SK-N-SH treated with all-trans-retinoic acid at 6 μM for 48 hours (cell line): ENCODE results near the gene HPS3.

ENCODE experiments used
- ARNTL ChIP-seq: fragments of 450-650 bp; formaldehyde crosslinking; IDR thresholded peaks from 2 replicates; pipeline ENCODE4 v1.5.0; 2020; ENCODE audit warnings: low read depth, mild to moderate bottlenecking, moderate library complexity, borderline replicate concordance
- CSDC2 ChIP-seq: fragments of 250-450 bp; sonication (Bioruptor Pico); IDR thresholded peaks from 2 replicates; pipeline ENCODE4 v1.5.0; 2020; ENCODE audit warnings: mild to moderate bottlenecking, moderate library complexity
- ESRRG ChIP-seq: fragments of 250-450 bp; sonication (Bioruptor Pico); IDR thresholded peaks from 2 replicates; pipeline ENCODE4 v1.6.1; 2021; ENCODE audit warnings: mild to moderate bottlenecking
- PPARA ChIP-seq: fragments of 250-450 bp; sonication (Bioruptor Pico); IDR thresholded peaks from 2 replicates; pipeline ENCODE4 v1.5.0; 2020; ENCODE audit warnings: mild to moderate bottlenecking, borderline replicate concordance
- RARB ChIP-seq: fragments of 250-450 bp; sonication (Bioruptor Pico); IDR thresholded peaks from 2 replicates; pipeline ENCODE4 v1.8.0; 2021; ENCODE audit warnings: mild to moderate bottlenecking, moderate library complexity
- TCF4 ChIP-seq: fragments of 250-450 bp; sonication (Bioruptor Pico); IDR thresholded peaks from 2 replicates; pipeline ENCODE4 v1.8.0; 2021; ENCODE audit warnings: mild to moderate bottlenecking, moderate library complexity, borderline replicate concordance
- TSHZ2 ChIP-seq: fragments of 250-450 bp; sonication (Bioruptor Pico); IDR thresholded peaks from 2 replicates; pipeline ENCODE4 v1.5.0; 2020; ENCODE audit warnings: mild to moderate bottlenecking, moderate library complexity
- ZC3H10 ChIP-seq: fragments of 250-450 bp; sonication (Bioruptor Pico); IDR thresholded peaks from 2 replicates; pipeline ENCODE4 v1.5.1; 2021; ENCODE audit warnings: mild to moderate bottlenecking, moderate library complexity
- ZFP30 ChIP-seq: fragments of 450-650 bp; formaldehyde crosslinking; IDR thresholded peaks from 2 replicates; pipeline ENCODE4 v1.5.0; 2022; ENCODE audit warnings: mild to moderate bottlenecking, moderate library complexity
- ZNF565 ChIP-seq: fragments of 450-650 bp; formaldehyde crosslinking; conservative IDR thresholded peaks from 2 replicates; pipeline ENCODE4 v1.5.0; 2020; ENCODE audit warnings: low read depth, mild to moderate bottlenecking, moderate library complexity
- ZNF70 ChIP-seq: fragments of 450-650 bp; formaldehyde crosslinking; IDR thresholded peaks from 2 replicates; pipeline ENCODE4 v1.5.0; 2020; ENCODE audit warnings: mild to moderate bottlenecking, moderate library complexity
- ZNF8 ChIP-seq: fragments of 450-650 bp; formaldehyde crosslinking; IDR thresholded peaks from 2 replicates; pipeline ENCODE4 v1.5.0; 2020; ENCODE audit warnings: mild to moderate bottlenecking, moderate library complexity

- TF ChIP-seq RARB (CRISPR knock-in tag) (no peak), CSDC2 (CRISPR knock-in tag) (no peak), ARNTL (CRISPR knock-in tag) (no peak), ZNF565 (CRISPR knock-in tag) (no peak), TSHZ2 (CRISPR knock-in tag) (no peak), ZNF70 (CRISPR knock-in tag) (no peak), ZFP30 (no peak), TCF4 (no peak), PPARA (CRISPR knock-in tag) (no peak), ZC3H10 (CRISPR knock-in tag) (no peak), ZNF8 (no peak), ESRRG (CRISPR knock-in tag) (no peak)
Measured at GRCh38 chr3:149207475-149207874, 78.0 kb downstream of the HPS3 start.
